Gastrocnemius medialis (tissue), 4 donors: ENCODE results near the gene WWOX. TPM values are rescaled to one million over a fixed set of nuclear protein-coding genes. Genes with fewer than 3 reads are reported as not detected.

Experiments
- ATAC-seq, 2 donors: fragments of 150-250 bp; one replicate each; pipeline ENCODE4 v1.9.1; 2016
- DNase-seq, 2 donors: peaks; one replicate each; pipeline ENCODE4 v3.0.0-alpha.2; 2019
- H3K27ac ChIP-seq, 4 donors: fragments of 200-600 bp; sonication (generic); 1 replicate in 1 of 4; 2 replicates in 3 of 4; pipeline ENCODE4 v1.5.1; 2016 to 2018; ENCODE audit warnings: mild to moderate bottlenecking in 2 of 4, moderate library complexity in 1 of 4
- H3K27me3 ChIP-seq, 3 donors: fragments of 200-600 bp; sonication (generic) in 2 of 3; 1 replicate in 1 of 3; 2 replicates in 2 of 3; pipeline versions ENCODE4 v1.5.1 to v1.6.0; 2016 to 2019; ENCODE audit warnings: mild to moderate bottlenecking in 1 of 3, moderate library complexity in 1 of 3
- H3K36me3 ChIP-seq, 2 donors: fragments of 200-600 bp; sonication (generic) in 1 of 2; one replicate each; pipeline ENCODE4 v1.5.1; 2017 to 2018
- H3K4me1 ChIP-seq, 2 donors: fragments of 200-600 bp; sonication (generic) in 1 of 2; one replicate each; pipeline ENCODE4 v1.5.1; 2016 to 2017; ENCODE audit warnings: mild to moderate bottlenecking in 2 of 2
- H3K4me3 ChIP-seq, 4 donors: fragments of 200-600 bp; sonication (generic) in 3 of 4; 1 replicate in 1 of 4; 2 replicates in 3 of 4; pipeline ENCODE4 v1.5.1; 2016 to 2019; ENCODE audit warnings: mild to moderate bottlenecking in 2 of 4
- H3K9me3 ChIP-seq, 3 donors: fragments of 200-600 bp; sonication (generic) in 2 of 3; 1 replicate in 1 of 3; 2 replicates in 2 of 3; pipeline ENCODE4 v1.5.1; 2016 to 2019
- CTCF ChIP-seq, 5 experiments: fragments of 450-650 bp in 3 of 5; fragments of 200-600 bp in 2 of 5; sonication (generic) in 2 of 5; IDR thresholded peaks in 4 of 5; conservative IDR thresholded peaks in 1 of 5; 1 replicate in 4 of 5; 2 replicates in 1 of 5; pipeline ENCODE4 v1.5.1; 2016 to 2019; ENCODE audit warnings: antibody characterized with exemption in 5 of 5, mild to moderate bottlenecking in 3 of 5, moderate library complexity in 3 of 5
- POLR2A ChIP-seq, 2 donors: fragments of 450-650 bp; IDR thresholded peaks; one replicate each; pipeline ENCODE4 v1.6.1; 2017; ENCODE audit warnings: antibody characterized with exemption in 2 of 2, mild to moderate bottlenecking in 2 of 2, moderate library complexity in 2 of 2
- in situ Hi-C, 4 donors: fragments of 200-750 bp; cut with MboI; loops; one replicate each; pipeline versions ENCODE4 v1.15.0 to v1.8.0; 2017; ENCODE audit warnings: low sequenced_read_pairs in 4 of 4
- intact Hi-C: fragments of 100-400 bp; cut with DNase I; formaldehyde crosslinking; loops from one replicate; pipeline ENCODE4 v1.15.1; 2023; ENCODE audit warnings: low total_unique reads
- total RNA-seq, 4 donors: library from RNA; depleted of rRNA; stranded (reverse); fragments of >200 nt; gene quantifications; one replicate each; pipeline versions ENCODE4 v1.1.0 to v1.2.3, GENCODE V29; 2016

Gene WWOX
- total RNA-seq, 4 donors from 2014 or later, result 3.3 to 13.0 (median 6.0) TPM

- Histone ChIP-seq H3K4me3 (no peak overlapping the region), H3K36me3 (no peaks in the 10 kb centered on the region), H3K9me3 (no peaks in the 10 kb centered on the region), H3K27ac (no peak overlapping the region), H3K4me1 (no peaks in the 10 kb centered on the region), H3K27me3 (no peaks in the 10 kb centered on the region)
- intact Hi-C loops (no loop called here), in situ Hi-C loops (no loop called here)
- no peak for TF ChIP-seq CTCF (IDR thresholded peaks at IDR 0.05 in 4 of 5, conservative IDR thresholded peaks at IDR 0.05 in 1 of 5)
- TF ChIP-seq POLR2A (IDR thresholded peaks at IDR 0.05), result no peak
- DNase-seq (no peak), ATAC-seq (no peak)
Measured at GRCh38 chr16:78969721-78970120, 870.3 kb downstream of the WWOX start.

- intact Hi-C loops, result no loop called here
- no peak for TF ChIP-seq POLR2A (IDR thresholded peaks at IDR 0.05)
- TF ChIP-seq CTCF (IDR thresholded peaks at IDR 0.05 in 4 of 5, conservative IDR thresholded peaks at IDR 0.05 in 1 of 5), result no peak
Measured at GRCh38 chr16:78970650-78971049, 871.2 kb downstream of the WWOX start.

GRCh38 chr16:78972006-78972405 is 872.6 kb downstream of the WWOX start:
- Histone ChIP-seq H3K4me1 (no peaks in the 10 kb centered on the region), H3K27me3 (no peaks in the 10 kb centered on the region), H3K36me3 (no peaks in the 10 kb centered on the region), H3K9me3 (no peaks in the 10 kb centered on the region), H3K4me3 (peak overlapping the region in 1 of 4 donors; percentile 24), H3K27ac (no peak overlapping the region)
- in situ Hi-C loops (no loop called here), intact Hi-C loops (no loop called here)
- DNase-seq (no peak), ATAC-seq (no peak)
- TF ChIP-seq POLR2A (IDR thresholded peaks at IDR 0.05), result no peak
- no peak for TF ChIP-seq CTCF (IDR thresholded peaks at IDR 0.05 in 4 of 5, conservative IDR thresholded peaks at IDR 0.05 in 1 of 5)

More at GRCh38 chr16:78970650-78971049, 871.2 kb downstream of the WWOX start:
- in situ Hi-C loops, result no loop called here
- ATAC-seq (no peak), DNase-seq (no peak)
- Histone ChIP-seq H3K36me3 (no peaks in the 10 kb centered on the region), H3K27me3 (no peaks in the 10 kb centered on the region), H3K27ac (no peak overlapping the region), H3K4me1 (no peaks in the 10 kb centered on the region), H3K4me3 (no peak overlapping the region), H3K9me3 (no peaks in the 10 kb centered on the region)

- no peak for TF ChIP-seq POLR2A (IDR thresholded peaks at IDR 0.05)
- TF ChIP-seq CTCF (IDR thresholded peaks at IDR 0.05 in 4 of 5, conservative IDR thresholded peaks at IDR 0.05 in 1 of 5), result no peak
- no peaks in the 10 kb centered on the region for H3K9me3 ChIP-seq
- no peak for DNase-seq
- no peaks in the 10 kb centered on the region for H3K36me3 ChIP-seq
- H3K27ac ChIP-seq, result no peak overlapping the region
- H3K27me3 ChIP-seq, result no peaks in the 10 kb centered on the region
- intact Hi-C loops, result no loop called here
- no peak for ATAC-seq
- no peaks in the 10 kb centered on the region for H3K4me1 ChIP-seq
- in situ Hi-C loops, result no loop called here
- peak overlapping the region; percentile 2 to 24 (median 7) for H3K4me3 ChIP-seq
Measured at GRCh38 chr16:78972986-78973385, 873.5 kb downstream of the WWOX start.

- H3K27ac ChIP-seq, result no peak overlapping the region
- ATAC-seq, result no peak
- DNase-seq, result no peak
- H3K9me3 ChIP-seq, result no peaks in the 10 kb centered on the region
- intact Hi-C loops (no loop called here), in situ Hi-C loops (no loop called here)
- no peaks in the 10 kb centered on the region for H3K27me3 ChIP-seq
- TF ChIP-seq POLR2A (IDR thresholded peaks at IDR 0.05) (no peak), CTCF (IDR thresholded peaks at IDR 0.05 in 4 of 5, conservative IDR thresholded peaks at IDR 0.05 in 1 of 5) (no peak)
- H3K36me3 ChIP-seq, result no peaks in the 10 kb centered on the region
- H3K4me1 ChIP-seq, result no peaks in the 10 kb centered on the region
- no peak overlapping the region for H3K4me3 ChIP-seq
Measured at GRCh38 chr16:78976212-78976611, 876.8 kb downstream of the WWOX start.
